Esophagus muscularis mucosa (tissue), 3 donors: ENCODE data around the gene UVRAG.

Source experiments
- EP300 ChIP-seq: sonication (generic); formaldehyde crosslinking; IDR thresholded peaks from one replicate; pipeline ENCODE4 v1.6.1; 2017; ENCODE audit warnings: antibody characterized with exemption
- TF ChIP-seq, protein P1 (sequence below), 3 experiments: fragments of 200-600 bp in 2 of 3; fragments of 450-650 bp in 1 of 3; sonication (generic) in 2 of 3; IDR thresholded peaks; one replicate each; pipeline ENCODE4 v1.5.1; 2017 to 2019; ENCODE audit warnings: antibody characterized with exemption in 3 of 3, mild to moderate bottlenecking in 2 of 3, moderate library complexity in 1 of 3

DNA sequence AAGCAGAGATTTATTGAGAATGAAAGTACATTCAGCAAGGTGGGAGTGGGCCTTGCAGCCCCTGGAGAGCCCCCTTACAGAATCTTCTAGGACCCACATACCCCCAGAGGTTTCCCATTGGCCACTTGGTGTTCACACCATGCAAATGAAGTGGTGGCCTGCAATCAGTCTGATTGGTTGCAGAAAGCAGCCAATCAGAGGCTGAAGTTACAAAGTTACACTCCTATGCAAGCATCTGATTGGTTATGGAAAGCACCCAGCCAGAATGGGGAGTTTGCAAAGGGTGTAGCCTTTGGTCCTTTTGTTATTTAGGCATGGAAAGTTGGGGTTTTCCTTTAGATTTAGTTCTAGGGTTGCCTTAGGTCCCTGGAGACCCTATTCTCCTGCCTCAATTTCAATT is 34.9 kb downstream of the UVRAG start:
- TF ChIP-seq, protein P1, sequence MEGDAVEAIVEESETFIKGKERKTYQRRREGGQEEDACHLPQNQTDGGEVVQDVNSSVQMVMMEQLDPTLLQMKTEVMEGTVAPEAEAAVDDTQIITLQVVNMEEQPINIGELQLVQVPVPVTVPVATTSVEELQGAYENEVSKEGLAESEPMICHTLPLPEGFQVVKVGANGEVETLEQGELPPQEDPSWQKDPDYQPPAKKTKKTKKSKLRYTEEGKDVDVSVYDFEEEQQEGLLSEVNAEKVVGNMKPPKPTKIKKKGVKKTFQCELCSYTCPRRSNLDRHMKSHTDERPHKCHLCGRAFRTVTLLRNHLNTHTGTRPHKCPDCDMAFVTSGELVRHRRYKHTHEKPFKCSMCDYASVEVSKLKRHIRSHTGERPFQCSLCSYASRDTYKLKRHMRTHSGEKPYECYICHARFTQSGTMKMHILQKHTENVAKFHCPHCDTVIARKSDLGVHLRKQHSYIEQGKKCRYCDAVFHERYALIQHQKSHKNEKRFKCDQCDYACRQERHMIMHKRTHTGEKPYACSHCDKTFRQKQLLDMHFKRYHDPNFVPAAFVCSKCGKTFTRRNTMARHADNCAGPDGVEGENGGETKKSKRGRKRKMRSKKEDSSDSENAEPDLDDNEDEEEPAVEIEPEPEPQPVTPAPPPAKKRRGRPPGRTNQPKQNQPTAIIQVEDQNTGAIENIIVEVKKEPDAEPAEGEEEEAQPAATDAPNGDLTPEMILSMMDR (IDR thresholded peaks at IDR 0.05): no peak
- TF ChIP-seq EP300: no peak
